NCI-H2196 treated with DMSO at 0.1 percent for 48 hours (cell line): ENCODE data around the gene C4orf50.
"Not testable (repeated sequence)": the region's sequence is repeated elsewhere in the genome, so short reads cannot be mapped to it uniquely, and the experiment has no call there.

Experiments
- DNase-seq: peaks from one replicate; lab custom pipeline; 2025; ENCODE audit not compliant: unreplicated experiment; lab: John Stamatoyannopoulos, UW

C4orf50 gene

GRCh38 chr4:5995901-5996623 lies 22.2 kb downstream of the C4orf50 start:
- no peak for DNase-seq

GRCh38 chr4:5993876-5994811 lies 24.1 kb downstream of the C4orf50 start:
- no peak for DNase-seq

GRCh38 chr4:5993346-5993745 lies 24.9 kb downstream of the C4orf50 start:
- not testable (repeated sequence) for DNase-seq

GRCh38 chr4:5992828-5993321 lies 25.4 kb downstream of the C4orf50 start:
- no peak for DNase-seq

- no peak for DNase-seq
These were observed 25.9 kb downstream of the C4orf50 start for GRCh38 chr4:5992171-5992827.

GRCh38 chr4:5991405-5991804 lies 26.8 kb downstream of the C4orf50 start:
- no peak for DNase-seq

- no peak for DNase-seq
These were observed 27.6 kb downstream of the C4orf50 start for GRCh38 chr4:5990446-5991160.

- no peak for DNase-seq
These were observed 28.7 kb downstream of the C4orf50 start for GRCh38 chr4:5989236-5990225.

- no peak for DNase-seq
These were observed 30.0 kb downstream of the C4orf50 start for GRCh38 chr4:5988086-5988845.

- no peak for DNase-seq
These were observed 33.4 kb downstream of the C4orf50 start for GRCh38 chr4:5984843-5985242.

- no peak for DNase-seq
These were observed 35.9 kb downstream of the C4orf50 start for GRCh38 chr4:5982156-5982973.

GRCh38 chr4:5980436-5981155 lies 37.6 kb downstream of the C4orf50 start:
- no peak for DNase-seq

- DNase-seq = peak; percentile 35
These were observed 38.2 kb downstream of the C4orf50 start for GRCh38 chr4:5979981-5980380.

- DNase-seq = no peak
These were observed 41.3 kb downstream of the C4orf50 start for GRCh38 chr4:5976921-5977320.

- DNase-seq = no peak
These were observed 41.8 kb downstream of the C4orf50 start for GRCh38 chr4:5976431-5976830.

- DNase-seq = no peak
These were observed 43.9 kb downstream of the C4orf50 start for GRCh38 chr4:5974321-5974720.

GRCh38 chr4:5973486-5974220 lies 44.6 kb downstream of the C4orf50 start:
- no peak for DNase-seq
